Retinal pigment epithelial cell (primary cell): ENCODE results near the gene C7orf33.

Experiments used
- DNase-seq: peaks from one replicate; pipeline ENCODE4 v3.0.0-alpha.2; 2010; ENCODE audit warnings: low read depth
- H3K4me3 ChIP-seq: 2 replicates; pipeline ENCODE4 v1.5.1; 2011; ENCODE audit warnings: mild to moderate bottlenecking, low read length, control low read depth, moderate library complexity
- TF ChIP-seq, protein P1 (sequence below): conservative IDR thresholded peaks from 2 replicates; pipeline ENCODE4 v1.5.1; 2011; ENCODE audit warnings: low read depth, low read length, control low read depth, inconsistent platforms

C7orf33 gene

DNA sequence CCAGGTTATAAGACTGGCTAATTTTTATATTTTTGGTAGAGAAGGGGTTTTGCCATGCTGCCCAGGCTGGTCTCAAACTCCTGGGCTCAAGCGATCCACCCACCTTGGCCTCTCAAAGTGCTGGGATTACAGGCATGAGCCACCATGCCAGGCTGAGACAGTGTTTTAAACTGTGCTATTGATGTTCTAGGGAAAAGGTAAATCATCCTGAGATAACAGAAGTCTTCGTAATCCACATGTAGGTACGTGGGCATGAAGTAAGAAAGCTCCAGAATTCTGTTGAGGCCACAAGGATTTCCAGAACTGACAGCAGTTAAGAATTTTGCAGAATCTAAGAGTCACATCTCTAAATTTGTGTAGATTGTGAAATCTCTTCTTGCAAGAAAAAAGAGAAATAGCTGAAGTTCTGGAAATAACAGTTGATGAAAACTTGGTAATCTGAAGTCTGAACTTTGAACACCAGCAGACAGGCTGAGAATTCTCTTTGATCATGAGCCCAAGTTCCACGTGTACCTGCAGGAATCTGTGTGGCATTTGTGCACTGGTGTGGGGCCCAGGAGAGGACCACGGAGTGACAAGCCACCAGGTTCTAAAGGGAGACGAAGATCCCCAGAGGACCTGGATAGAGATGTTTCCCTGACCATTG, 24.6 kb downstream of the C7orf33 start:
- DNase-seq, result no peak
- TF ChIP-seq, protein P1, sequence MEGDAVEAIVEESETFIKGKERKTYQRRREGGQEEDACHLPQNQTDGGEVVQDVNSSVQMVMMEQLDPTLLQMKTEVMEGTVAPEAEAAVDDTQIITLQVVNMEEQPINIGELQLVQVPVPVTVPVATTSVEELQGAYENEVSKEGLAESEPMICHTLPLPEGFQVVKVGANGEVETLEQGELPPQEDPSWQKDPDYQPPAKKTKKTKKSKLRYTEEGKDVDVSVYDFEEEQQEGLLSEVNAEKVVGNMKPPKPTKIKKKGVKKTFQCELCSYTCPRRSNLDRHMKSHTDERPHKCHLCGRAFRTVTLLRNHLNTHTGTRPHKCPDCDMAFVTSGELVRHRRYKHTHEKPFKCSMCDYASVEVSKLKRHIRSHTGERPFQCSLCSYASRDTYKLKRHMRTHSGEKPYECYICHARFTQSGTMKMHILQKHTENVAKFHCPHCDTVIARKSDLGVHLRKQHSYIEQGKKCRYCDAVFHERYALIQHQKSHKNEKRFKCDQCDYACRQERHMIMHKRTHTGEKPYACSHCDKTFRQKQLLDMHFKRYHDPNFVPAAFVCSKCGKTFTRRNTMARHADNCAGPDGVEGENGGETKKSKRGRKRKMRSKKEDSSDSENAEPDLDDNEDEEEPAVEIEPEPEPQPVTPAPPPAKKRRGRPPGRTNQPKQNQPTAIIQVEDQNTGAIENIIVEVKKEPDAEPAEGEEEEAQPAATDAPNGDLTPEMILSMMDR, result no peak
- H3K4me3 ChIP-seq, result no peak overlapping the region

DNA sequence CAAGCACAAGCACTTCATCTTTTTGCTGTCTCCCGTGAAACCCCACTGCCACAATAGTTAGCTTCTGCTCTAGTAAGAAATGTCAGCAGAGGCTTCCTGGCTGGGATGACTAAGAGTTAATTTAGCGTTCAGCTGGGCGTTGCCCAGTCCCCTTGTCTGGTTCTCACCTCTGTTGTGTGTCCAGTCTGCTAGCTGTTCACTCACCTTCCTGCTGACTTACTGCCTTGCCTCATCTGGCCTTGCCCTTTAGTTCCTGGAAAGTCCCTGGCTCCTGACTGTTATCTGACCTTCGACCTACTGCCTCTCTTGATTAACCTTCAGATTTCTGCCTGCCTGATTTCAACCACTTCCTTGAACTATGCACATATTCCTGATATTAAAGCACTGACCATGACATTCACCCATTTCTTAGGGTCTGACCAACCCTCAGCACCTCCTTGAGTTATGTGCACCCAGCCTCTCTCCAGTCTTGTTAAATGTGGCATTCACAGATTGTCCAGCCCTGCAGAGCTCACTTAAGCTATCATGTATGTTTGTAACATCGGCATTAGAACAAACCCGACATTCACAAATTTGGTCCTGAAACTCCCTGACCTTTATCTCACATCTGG, 30.3 kb downstream of the C7orf33 start:
- TF ChIP-seq, protein P1, result no peak
- H3K4me3 ChIP-seq, result no peak overlapping the region
- DNase-seq, result no peak

DNA sequence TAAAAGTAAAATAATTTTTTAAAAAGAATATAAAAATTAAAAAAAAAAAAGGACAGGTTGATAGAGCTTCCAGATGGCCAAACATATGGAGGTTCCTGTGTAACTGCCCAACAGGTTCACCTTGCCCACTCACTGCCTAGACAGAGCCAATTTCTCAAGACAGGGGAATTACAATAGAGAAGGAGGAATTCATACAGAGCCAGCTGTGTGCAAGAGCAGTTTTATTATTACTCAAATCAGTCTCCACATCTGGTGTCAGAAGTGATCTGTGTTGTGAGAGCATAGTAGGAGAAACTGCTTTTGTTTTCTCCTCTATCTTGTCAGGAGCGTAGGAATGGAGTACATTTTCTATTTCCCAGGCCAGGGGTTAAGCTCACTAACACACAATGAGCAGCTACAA, 31.0 kb downstream of the C7orf33 start:
- no peak overlapping the region for H3K4me3 ChIP-seq
- no peak for DNase-seq
- TF ChIP-seq, protein P1, result no peak

DNA sequence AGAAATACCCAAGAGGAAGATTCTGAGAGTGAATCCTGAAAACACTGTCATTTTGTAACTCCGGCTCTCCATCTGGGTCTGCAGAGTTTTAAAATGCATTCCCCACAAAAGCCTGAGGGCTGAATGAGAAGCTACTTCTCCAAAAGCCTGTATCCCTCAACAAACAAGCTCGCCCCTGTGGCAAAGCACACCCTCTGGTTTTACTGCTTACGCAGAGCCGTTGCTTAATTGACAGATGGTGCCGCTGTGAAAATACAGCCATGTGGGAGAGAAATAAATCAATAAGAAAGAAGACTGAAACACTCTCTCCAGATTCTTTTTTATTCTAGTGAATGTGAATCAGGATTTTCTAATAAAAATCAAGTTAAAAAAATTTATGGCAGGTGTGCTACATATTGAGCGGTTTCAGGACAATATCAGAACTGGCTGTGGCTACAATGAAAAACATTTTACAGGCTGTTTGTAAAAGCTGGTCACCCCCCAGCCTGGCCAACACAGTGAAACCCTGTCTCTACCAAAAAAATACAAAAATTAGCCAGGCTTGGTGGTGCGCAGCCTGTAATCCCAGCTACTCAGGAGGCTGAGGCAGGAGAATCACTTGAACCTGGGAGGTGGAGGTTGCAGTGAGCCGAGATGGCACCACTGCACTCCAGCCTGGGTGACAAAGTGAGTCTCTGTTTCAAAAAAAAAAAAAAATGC, 32.5 kb downstream of the C7orf33 start:
- H3K4me3 ChIP-seq, result no peak overlapping the region
- TF ChIP-seq, protein P1, result no peak
- DNase-seq, result no peak

DNA sequence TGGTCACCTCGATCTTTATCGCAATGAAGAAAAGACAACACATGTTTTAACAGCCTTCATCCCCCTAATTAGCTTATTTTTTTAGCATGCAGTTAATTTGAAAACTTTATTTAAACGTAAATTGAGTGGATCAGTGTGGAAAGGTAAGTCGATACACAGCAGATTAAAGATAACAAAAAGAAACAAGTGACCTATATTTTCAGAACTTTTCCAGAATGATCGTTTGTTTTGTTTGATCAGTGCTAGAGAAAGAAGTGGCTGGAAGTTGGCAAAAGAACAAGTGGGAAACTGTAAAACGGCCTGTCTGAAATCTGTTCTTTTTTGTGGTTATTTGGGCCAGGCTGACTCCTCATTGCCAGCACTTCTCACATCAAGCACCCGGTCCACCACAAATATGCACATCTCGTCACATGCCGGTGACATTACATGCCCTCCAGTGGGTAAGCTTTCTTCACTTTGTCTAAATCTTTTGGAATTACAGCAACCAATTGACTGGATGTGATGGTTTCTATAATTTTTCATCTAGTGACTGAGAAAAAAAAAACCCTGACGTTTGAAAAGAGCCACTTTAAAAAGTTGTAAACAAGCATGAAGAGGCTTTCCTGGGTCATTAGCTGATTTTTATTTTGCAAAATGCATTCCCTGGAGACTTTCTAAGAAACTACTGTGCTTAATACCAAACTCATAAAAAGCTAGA, 33.2 kb downstream of the C7orf33 start:
- no peak overlapping the region for H3K4me3 ChIP-seq
- TF ChIP-seq, protein P1, result no peak
- peak; percentile 53 for DNase-seq

DNA sequence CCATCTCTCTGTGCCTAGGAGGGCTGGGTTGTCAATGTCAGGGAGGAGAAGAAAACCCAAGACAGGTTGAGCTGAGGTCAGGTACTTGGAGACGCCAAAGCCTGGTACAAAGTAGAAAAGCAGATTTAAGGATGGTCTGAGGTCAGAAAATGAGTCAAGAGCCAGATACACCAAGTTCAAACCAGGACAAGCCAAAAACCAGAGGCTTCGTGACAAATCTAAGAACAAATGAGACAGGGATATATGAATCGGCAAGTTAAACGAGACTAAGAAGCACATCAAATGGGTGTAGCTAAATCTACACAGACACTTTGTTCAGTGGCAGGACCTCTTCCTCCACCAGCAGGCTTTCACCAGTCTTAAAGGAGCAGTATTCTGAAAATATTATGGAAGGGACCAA, 34.2 kb downstream of the C7orf33 start:
- DNase-seq, result no peak
- TF ChIP-seq, protein P1, result no peak
- H3K4me3 ChIP-seq, result no peak overlapping the region
